ENCODE data around the gene INTS11. TPM values are rescaled to one million over a fixed set of nuclear protein-coding genes. Genes with fewer than 3 reads are reported as not detected.

The INTS11 gene
- total and polyA plus RNA-seq, 2 experiments from 2014 or later, result 102 to 161 TPM

DNA sequence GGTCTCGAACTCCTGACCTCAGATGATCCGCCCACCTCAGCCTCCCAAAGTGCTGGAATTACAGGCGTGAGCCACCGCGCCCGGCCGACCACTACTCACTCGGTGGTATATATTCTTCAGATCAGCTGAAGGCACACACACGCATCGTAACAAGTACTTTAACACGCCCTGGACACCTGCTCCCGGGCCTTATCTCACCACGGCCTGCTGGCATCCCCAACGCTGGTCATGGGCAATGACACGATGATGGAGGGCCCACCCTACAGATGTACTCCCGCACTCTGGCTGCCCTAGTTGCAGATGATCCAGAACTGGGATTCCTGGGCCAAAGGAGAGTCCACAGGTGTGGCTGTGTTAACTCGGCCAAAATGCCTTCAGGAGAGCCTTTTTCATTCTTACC, 62.4 kb downstream of the INTS11 start:
- Mint-ChIP-seq H3K9me3 (no peaks in the 10 kb centered on the region), H3K4me3 (no peak overlapping the region), H3K36me3 (ENCODE audit: low read depth) (peaks cover 63% of the 10 kb centered on the region), H3K27me3 (ENCODE audit: insufficient read depth, low read depth, poor library complexity) (peaks cover 21% of the 10 kb centered on the region), H3K27ac (no peak overlapping the region), H3K4me1 (peaks cover 17% of the 10 kb centered on the region)
- DNase-seq (ENCODE audit: low spot score), result no peak
- peaks cover 9% of the 10 kb centered on the region for H3K4me1 ChIP-seq (ENCODE audit: insufficient read depth)
- H4K20me1 ChIP-seq (replicated peaks; ENCODE audit: insufficient read depth), result peaks cover 24% of the 10 kb centered on the region
- no peaks in the 10 kb centered on the region for H3K27me3 ChIP-seq (ENCODE audit: insufficient read depth)
- no peak overlapping the region for H3K4me3 ChIP-seq
- H2AFZ ChIP-seq, result no peak overlapping the region
- H3F3A ChIP-seq (replicated peaks; ENCODE audit: low read depth), result 0 out of 2 replicates have a peak, but pooled peaks cover 13% of the 10 kb centered on the region
- ATAC-seq, result no peak
- H3K4me2 ChIP-seq, result no peak overlapping the region
- H3K9me2 ChIP-seq (ENCODE audit: insufficient read depth), result no peaks in the 10 kb centered on the region
- TF ChIP-seq ZNF331 (CRISPR knock-in tag; IDR thresholded peaks at IDR 0.05; ENCODE audit: low read depth) (no peak), STAT1 (IDR thresholded peaks at IDR 0.05; ENCODE audit: unreplicated experiment) (no peak), POLR2AphosphoS5 (IDR thresholded peaks at IDR 0.05; ENCODE audit: low read depth) (no peak), EZH2 (IDR thresholded peaks at IDR 0.05; ENCODE audit: low read depth, unreplicated experiment) (no peak)
- peaks cover 14% of the 10 kb centered on the region; the same call in 1 of the 2 replicates for H3K36me3 ChIP-seq (ENCODE audit: insufficient read depth)
- peaks cover 39% of the 10 kb centered on the region for H3K79me2 ChIP-seq (replicated peaks; ENCODE audit: insufficient read depth)
- H3K27ac ChIP-seq (ENCODE audit: low read depth), result no peak overlapping the region

Small RNA genes within 50 kb of the gene (microRNA-seq; reads per million reads assigned to microRNA genes)
- gene MIR6726 (not detected), gene MIR6727 (not detected), gene MIR6808 (not detected)

Small RNA genes within 50 kb of the gene (small RNA-seq; reads per million reads assigned to genes)
- gene MIR6726 (ENCODE audit: low replicate concordance), result not detected

Other genes starting within 250 kb of the INTS11 start
- 21.3 and 21.5 TPM in 2 replicates for gene C1orf159, start 208.6 kb downstream of the INTS11 start, total RNA-seq (2014; rRNA removed; shearing (Covaris generic))
- 9.6 and 9.9 TPM in 2 replicates for gene C1orf159, start 208.6 kb downstream of the INTS11 start, polyA plus RNA-seq (2016; fragmentation: Nextera tagmentation; extraction: Ambion mirVana)
- gene TTLL10, start 150.8 kb downstream of the INTS11 start, total RNA-seq (2014; rRNA removed; shearing (Covaris generic)), result 0.45 TPM in 1 of 2 replicates, not detected in the other
- gene TTLL10, start 150.8 kb downstream of the INTS11 start, polyA plus RNA-seq (2016; fragmentation: Nextera tagmentation; extraction: Ambion mirVana), result not detected in 2 replicates
- gene TNFRSF18, start 118.1 kb downstream of the INTS11 start, total RNA-seq (2014; rRNA removed; shearing (Covaris generic)), result 0.58 and 1.5 TPM in 2 replicates
- gene TNFRSF18, start 118.1 kb downstream of the INTS11 start, polyA plus RNA-seq (2016; fragmentation: Nextera tagmentation; extraction: Ambion mirVana), result 0.56 and 1.1 TPM in 2 replicates
- not detected in 2 replicates for gene TNFRSF4, start 110.5 kb downstream of the INTS11 start, total RNA-seq (2014; rRNA removed; shearing (Covaris generic))
- not detected in 2 replicates for gene TNFRSF4, start 110.5 kb downstream of the INTS11 start, polyA plus RNA-seq (2016; fragmentation: Nextera tagmentation; extraction: Ambion mirVana)
- 51.6 and 62.6 TPM in 2 replicates for gene SDF4, start 92.7 kb downstream of the INTS11 start, total RNA-seq (2014; rRNA removed; shearing (Covaris generic))
- gene SDF4, start 92.7 kb downstream of the INTS11 start, polyA plus RNA-seq (2016; fragmentation: Nextera tagmentation; extraction: Ambion mirVana), result 45.0 and 49.2 TPM in 2 replicates
- gene B3GALT6, start 92.4 kb downstream of the INTS11 start, total RNA-seq (2014; rRNA removed; shearing (Covaris generic)), result 26.5 and 33.5 TPM in 2 replicates
- gene B3GALT6, start 92.4 kb downstream of the INTS11 start, polyA plus RNA-seq (2016; fragmentation: Nextera tagmentation; extraction: Ambion mirVana), result 5.5 and 9.3 TPM in 2 replicates
- 3.0 and 4.1 TPM in 2 replicates for gene C1QTNF12, start 77.9 kb downstream of the INTS11 start, total RNA-seq (2014; rRNA removed; shearing (Covaris generic))
- 4.1 and 4.2 TPM in 2 replicates for gene C1QTNF12, start 77.9 kb downstream of the INTS11 start, polyA plus RNA-seq (2016; fragmentation: Nextera tagmentation; extraction: Ambion mirVana)
- 70.2 and 73.5 TPM in 2 replicates for gene UBE2J2, start 50.8 kb downstream of the INTS11 start, total RNA-seq (2014; rRNA removed; shearing (Covaris generic))
- 47.1 and 49.5 TPM in 2 replicates for gene UBE2J2, start 50.8 kb downstream of the INTS11 start, polyA plus RNA-seq (2016; fragmentation: Nextera tagmentation; extraction: Ambion mirVana)
- 0.70 and 1.4 TPM in 2 replicates for gene SCNN1D, start 44.2 kb downstream of the INTS11 start, total RNA-seq (2014; rRNA removed; shearing (Covaris generic))
- 1.7 and 1.8 TPM in 2 replicates for gene SCNN1D, start 44.2 kb downstream of the INTS11 start, polyA plus RNA-seq (2016; fragmentation: Nextera tagmentation; extraction: Ambion mirVana)
- gene ACAP3, start 16.7 kb downstream of the INTS11 start, total RNA-seq (2014; rRNA removed; shearing (Covaris generic)), result 27.7 and 31.9 TPM in 2 replicates
- gene ACAP3, start 16.7 kb downstream of the INTS11 start, polyA plus RNA-seq (2016; fragmentation: Nextera tagmentation; extraction: Ambion mirVana), result 6.4 and 8.1 TPM in 2 replicates
- gene PUSL1, start 16.1 kb downstream of the INTS11 start, total RNA-seq (2014; rRNA removed; shearing (Covaris generic)), result 49.9 and 55.8 TPM in 2 replicates
- gene PUSL1, start 16.1 kb downstream of the INTS11 start, polyA plus RNA-seq (2016; fragmentation: Nextera tagmentation; extraction: Ambion mirVana), result 41.5 and 43.9 TPM in 2 replicates
- 12.9 and 13.5 TPM in 2 replicates for gene CPTP, start 142 bp upstream of the INTS11 start, total RNA-seq (2014; rRNA removed; shearing (Covaris generic))
- 8.1 and 8.2 TPM in 2 replicates for gene CPTP, start 142 bp upstream of the INTS11 start, polyA plus RNA-seq (2016; fragmentation: Nextera tagmentation; extraction: Ambion mirVana)
- 0.14 TPM in 1 of 2 replicates, not detected in the other for gene TAS1R3, start 6.6 kb upstream of the INTS11 start, total RNA-seq (2014; rRNA removed; shearing (Covaris generic))
- 0.12 TPM in 1 of 2 replicates, not detected in the other for gene TAS1R3, start 6.6 kb upstream of the INTS11 start, polyA plus RNA-seq (2016; fragmentation: Nextera tagmentation; extraction: Ambion mirVana)
- gene DVL1, start 24.8 kb upstream of the INTS11 start, total RNA-seq (2014; rRNA removed; shearing (Covaris generic)), result 62.7 and 69.7 TPM in 2 replicates
- gene DVL1, start 24.8 kb upstream of the INTS11 start, polyA plus RNA-seq (2016; fragmentation: Nextera tagmentation; extraction: Ambion mirVana), result 13.5 and 15.4 TPM in 2 replicates
- gene MXRA8, start 33.9 kb upstream of the INTS11 start, total RNA-seq (2014; rRNA removed; shearing (Covaris generic)), result 11.7 and 17.2 TPM in 2 replicates
- gene MXRA8, start 33.9 kb upstream of the INTS11 start, polyA plus RNA-seq (2016; fragmentation: Nextera tagmentation; extraction: Ambion mirVana), result 7.6 and 9.1 TPM in 2 replicates
- gene AURKAIP1, start 50.5 kb upstream of the INTS11 start, total RNA-seq (2014; rRNA removed; shearing (Covaris generic)), result 156 and 167 TPM in 2 replicates
- gene AURKAIP1, start 50.5 kb upstream of the INTS11 start, polyA plus RNA-seq (2016; fragmentation: Nextera tagmentation; extraction: Ambion mirVana), result 355 and 369 TPM in 2 replicates
- 146 and 147 TPM in 2 replicates for gene CCNL2, start 74.7 kb upstream of the INTS11 start, total RNA-seq (2014; rRNA removed; shearing (Covaris generic))
- 99.4 and 115 TPM in 2 replicates for gene CCNL2, start 74.7 kb upstream of the INTS11 start, polyA plus RNA-seq (2016; fragmentation: Nextera tagmentation; extraction: Ambion mirVana)
- 158 and 173 TPM in 2 replicates for gene MRPL20, start 82.6 kb upstream of the INTS11 start, total RNA-seq (2014; rRNA removed; shearing (Covaris generic))
- gene MRPL20, start 82.6 kb upstream of the INTS11 start, polyA plus RNA-seq (2016; fragmentation: Nextera tagmentation; extraction: Ambion mirVana), result 319 and 344 TPM in 2 replicates
- 1.7 and 1.8 TPM in 2 replicates for gene ANKRD65, start 96.6 kb upstream of the INTS11 start, total RNA-seq (2014; rRNA removed; shearing (Covaris generic))
- gene ANKRD65, start 96.6 kb upstream of the INTS11 start, polyA plus RNA-seq (2016; fragmentation: Nextera tagmentation; extraction: Ambion mirVana), result 1.6 and 2.6 TPM in 2 replicates
- 21.9 and 31.5 TPM in 2 replicates for gene VWA1, start 111.0 kb upstream of the INTS11 start, total RNA-seq (2014; rRNA removed; shearing (Covaris generic))
- 7.2 and 7.9 TPM in 2 replicates for gene VWA1, start 111.0 kb upstream of the INTS11 start, polyA plus RNA-seq (2016; fragmentation: Nextera tagmentation; extraction: Ambion mirVana)
- 0.45 and 1.2 TPM in 2 replicates for gene ATAD3C, start 125.0 kb upstream of the INTS11 start, total RNA-seq (2014; rRNA removed; shearing (Covaris generic))
- 1.1 and 1.3 TPM in 2 replicates for gene ATAD3C, start 125.0 kb upstream of the INTS11 start, polyA plus RNA-seq (2016; fragmentation: Nextera tagmentation; extraction: Ambion mirVana)
- gene ATAD3B, start 147.1 kb upstream of the INTS11 start, total RNA-seq (2014; rRNA removed; shearing (Covaris generic)), result 61.4 and 63.4 TPM in 2 replicates
- gene ATAD3B, start 147.1 kb upstream of the INTS11 start, polyA plus RNA-seq (2016; fragmentation: Nextera tagmentation; extraction: Ambion mirVana), result 32.3 and 37.8 TPM in 2 replicates
- 71.4 and 80.3 TPM in 2 replicates for gene ATAD3A, start 187.5 kb upstream of the INTS11 start, total RNA-seq (2014; rRNA removed; shearing (Covaris generic))
- gene ATAD3A, start 187.5 kb upstream of the INTS11 start, polyA plus RNA-seq (2016; fragmentation: Nextera tagmentation; extraction: Ambion mirVana), result 36.5 and 39.3 TPM in 2 replicates
- gene TMEM240, start 216.0 kb upstream of the INTS11 start, total RNA-seq (2014; rRNA removed; shearing (Covaris generic)), result 0.74 and 5.1 TPM in 2 replicates
- 1.8 and 1.9 TPM in 2 replicates for gene TMEM240, start 216.0 kb upstream of the INTS11 start, polyA plus RNA-seq (2016; fragmentation: Nextera tagmentation; extraction: Ambion mirVana)

All from GM23338 (cell line).